C4-2B (cell line): Measurements from ENCODE around the gene PPP2R5E.
A peak's percentile ranks its signal among the peaks of the same experiment; 100 is the strongest.

Experiments
- H3K27ac ChIP-seq: fragments of 450-650 bp; 2 replicates; pipeline ENCODE4 v1.5.1; 2017
- ZFX ChIP-seq: fragments of 450-650 bp; IDR thresholded peaks from 2 replicates; pipeline ENCODE4 v1.6.1; 2017
- TF ChIP-seq, protein P1 (sequence below): fragments of 450-650 bp; conservative IDR thresholded peaks from 2 replicates; pipeline ENCODE4 v1.5.1; 2017; ENCODE audit warnings: mild to moderate bottlenecking

PPP2R5E gene

DNA sequence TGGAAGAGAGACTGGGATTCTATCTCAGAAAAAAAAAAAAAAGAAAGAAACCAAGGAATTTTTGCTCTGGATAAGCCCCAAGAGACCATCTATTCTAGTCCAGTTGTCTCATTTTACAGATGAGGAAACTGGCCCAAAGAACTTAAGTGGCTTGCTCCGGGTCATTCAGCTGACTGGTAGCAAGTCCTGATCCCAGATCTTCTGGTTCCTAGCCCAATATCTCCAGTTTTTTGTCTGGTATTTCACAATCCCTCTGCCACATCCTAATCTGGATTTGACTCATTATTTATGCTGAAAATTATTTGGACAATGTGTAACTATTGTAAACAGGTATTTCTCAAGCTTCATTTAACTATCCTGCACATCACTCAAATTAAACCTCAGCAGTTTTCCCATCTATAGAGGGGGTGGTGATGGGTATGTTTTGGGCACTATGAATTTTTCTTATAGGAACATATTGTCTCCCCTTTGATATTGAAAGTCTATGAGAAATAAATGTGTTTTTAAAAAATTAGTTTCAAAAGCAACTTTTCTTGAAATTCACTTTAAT lies 43.4 kb downstream of the PPP2R5E start:
- TF ChIP-seq ZFX: no peak
- TF ChIP-seq, protein P1, sequence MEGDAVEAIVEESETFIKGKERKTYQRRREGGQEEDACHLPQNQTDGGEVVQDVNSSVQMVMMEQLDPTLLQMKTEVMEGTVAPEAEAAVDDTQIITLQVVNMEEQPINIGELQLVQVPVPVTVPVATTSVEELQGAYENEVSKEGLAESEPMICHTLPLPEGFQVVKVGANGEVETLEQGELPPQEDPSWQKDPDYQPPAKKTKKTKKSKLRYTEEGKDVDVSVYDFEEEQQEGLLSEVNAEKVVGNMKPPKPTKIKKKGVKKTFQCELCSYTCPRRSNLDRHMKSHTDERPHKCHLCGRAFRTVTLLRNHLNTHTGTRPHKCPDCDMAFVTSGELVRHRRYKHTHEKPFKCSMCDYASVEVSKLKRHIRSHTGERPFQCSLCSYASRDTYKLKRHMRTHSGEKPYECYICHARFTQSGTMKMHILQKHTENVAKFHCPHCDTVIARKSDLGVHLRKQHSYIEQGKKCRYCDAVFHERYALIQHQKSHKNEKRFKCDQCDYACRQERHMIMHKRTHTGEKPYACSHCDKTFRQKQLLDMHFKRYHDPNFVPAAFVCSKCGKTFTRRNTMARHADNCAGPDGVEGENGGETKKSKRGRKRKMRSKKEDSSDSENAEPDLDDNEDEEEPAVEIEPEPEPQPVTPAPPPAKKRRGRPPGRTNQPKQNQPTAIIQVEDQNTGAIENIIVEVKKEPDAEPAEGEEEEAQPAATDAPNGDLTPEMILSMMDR: no peak
- H3K27ac ChIP-seq: no peak overlapping the region

DNA sequence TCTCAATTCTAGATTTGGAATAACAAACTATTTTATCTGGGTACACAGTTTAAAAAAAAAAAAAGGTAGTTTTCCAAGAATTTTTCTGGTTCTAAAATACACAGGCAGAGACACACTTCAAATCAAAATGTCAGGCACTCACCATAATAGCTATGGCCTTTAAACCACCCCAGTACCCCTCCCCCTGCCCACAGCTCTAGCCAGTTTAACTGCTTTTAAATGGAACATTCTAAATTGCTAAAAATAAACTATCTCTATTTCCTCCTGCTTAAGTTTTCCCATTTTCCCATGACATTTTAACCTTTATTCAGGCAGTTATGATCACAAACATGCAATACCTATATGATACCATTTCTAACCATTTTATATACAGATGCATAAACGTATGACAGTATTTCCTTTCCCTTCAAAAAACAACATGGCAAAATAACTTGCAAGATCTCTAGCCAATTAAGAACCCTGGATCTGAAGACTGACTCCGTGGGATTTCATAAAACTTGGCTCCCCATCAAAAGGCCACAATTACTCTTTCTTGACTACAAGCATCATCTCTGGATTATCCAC lies 46.3 kb downstream of the PPP2R5E start:
- TF ChIP-seq ZFX: no peak
- TF ChIP-seq, protein P1: no peak
- no peak overlapping the region for H3K27ac ChIP-seq

DNA sequence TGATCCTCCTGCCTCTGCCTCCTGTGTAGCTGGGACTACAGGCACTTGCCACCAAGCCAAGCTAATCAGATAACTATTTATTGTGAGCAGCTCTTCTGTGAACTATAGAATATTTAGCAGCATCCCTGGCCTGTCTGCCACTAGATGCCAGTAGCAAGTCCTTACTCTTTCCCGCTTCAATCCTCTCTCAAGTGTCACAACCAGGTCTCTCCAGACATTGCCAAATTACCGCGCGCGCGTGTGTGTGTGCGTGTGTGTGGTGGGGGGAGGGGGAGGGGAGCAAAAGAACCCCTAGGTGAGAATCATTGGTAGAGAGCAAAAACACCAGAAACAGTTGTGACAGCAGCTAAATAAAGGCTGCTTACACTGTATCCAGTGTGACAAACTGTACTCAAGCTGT lies 49.9 kb downstream of the PPP2R5E start:
- H3K27ac ChIP-seq: no peak overlapping the region
- TF ChIP-seq, protein P1: peak; percentile 31
- TF ChIP-seq ZFX: no peak

GRCh38 chr14:63492391-63492790 lies 50.8 kb downstream of the PPP2R5E start:
- no peak overlapping the region for H3K27ac ChIP-seq
- TF ChIP-seq, protein P1: no peak
- no peak for TF ChIP-seq ZFX

- TF ChIP-seq ZFX: no peak
- TF ChIP-seq, protein P1: no peak
- no peak overlapping the region for H3K27ac ChIP-seq
Observed at GRCh38 chr14:63487724-63488123, 55.5 kb downstream of the PPP2R5E start.

- TF ChIP-seq, protein P1: no peak
- no peak for TF ChIP-seq ZFX
- no peak overlapping the region for H3K27ac ChIP-seq
Observed at GRCh38 chr14:63486738-63487137, 56.4 kb downstream of the PPP2R5E start.

DNA sequence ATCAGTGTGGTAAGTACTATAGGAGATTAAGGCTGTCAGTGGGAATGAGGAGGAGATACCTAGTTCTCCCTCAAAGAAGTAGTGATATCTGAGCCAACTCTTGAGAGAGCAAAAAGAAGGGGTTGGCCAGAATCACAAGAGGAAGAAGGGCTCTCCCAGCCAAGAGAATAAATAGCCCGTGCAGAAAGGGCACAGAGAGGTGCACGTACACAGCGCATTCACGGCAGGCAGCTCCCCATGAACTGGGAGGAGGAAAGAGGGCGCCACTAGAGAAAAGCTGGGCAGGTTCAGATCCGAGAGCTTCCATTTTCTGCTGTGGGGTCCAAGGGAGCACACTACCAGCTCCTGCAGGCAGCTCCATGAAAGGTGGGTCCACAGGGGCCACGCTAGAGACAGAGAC lies 59.9 kb downstream of the PPP2R5E start:
- no peak overlapping the region for H3K27ac ChIP-seq
- TF ChIP-seq, protein P1: no peak
